SK-N-SH (cell line): Measurements from ENCODE around the gene C14orf119. TPM values are rescaled to one million over a fixed set of nuclear protein-coding genes. Genes with fewer than 3 reads are reported as not detected.

Experiments used
- CTCF ChIA-PET: fragments of 300-600, 350-600 bp; formaldehyde crosslinking; extraction: SDS; loops from one replicate; lab custom pipeline; 2021; lab: Yijun Ruan, JAX
- POLR2A ChIA-PET: fragments of 350-600 bp; sonication (Branson Sonifier 250); formaldehyde crosslinking; extraction: SDS; loops from one replicate; lab custom pipeline; 2020; ENCODE audit warnings: antibody characterized with exemption, inconsistent platforms; lab: Yijun Ruan, JAX
- DNase-seq: peaks from one replicate; pipeline ENCODE4 v3.0.0; 2012
- H2AFZ ChIP-seq: fragments of 200-600 bp; sonication (generic); 2 replicates; pipeline ENCODE4 v1.8.1; 2016; ENCODE audit warnings: antibody characterized with exemption, mild to moderate bottlenecking, low read depth
- H3F3A ChIP-seq: fragments of 200-600 bp; sonication (generic); replicated peaks from 2 replicates; pipeline ENCODE3; 2016; ENCODE audit warnings: antibody characterized with exemption, mild to moderate bottlenecking; ENCODE audit not compliant: insufficient read depth
- H3K27ac ChIP-seq, 2 experiments: fragments of 200-500 bp in 1 of 2; fragments of 200-600 bp in 1 of 2; sonication (Bioruptor generic) in 1 of 2; sonication (generic), shearing (Covaris generic) in 1 of 2; 2 replicates each; pipeline versions ENCODE4 v1.5.1 to v1.6.1; 2014 to 2016; ENCODE audit warnings: low read depth in 2 of 2, inconsistent platforms in 1 of 2, low read length in 1 of 2, mild to moderate bottlenecking in 1 of 2, mixed read lengths in 1 of 2
- H3K27me3 ChIP-seq: fragments of 200-600 bp; sonication (generic), shearing (Covaris generic); 2 replicates; pipeline ENCODE4 v1.6.1; 2016; ENCODE audit warnings: mixed run types; ENCODE audit not compliant: insufficient read depth
- H3K36me3 ChIP-seq, 2 experiments: fragments of 200-500 bp in 1 of 2; fragments of 200-600 bp in 1 of 2; sonication (Bioruptor generic) in 1 of 2; sonication (generic) in 1 of 2; replicated peaks in 1 of 2; 2 replicates each; pipeline versions ENCODE3 to v1.5.1; 2014 to 2016; ENCODE audit warnings: low read length in 1 of 2, mild to moderate bottlenecking in 1 of 2; ENCODE audit not compliant: insufficient read depth in 2 of 2, control insufficient read depth in 1 of 2
- H3K4me1 ChIP-seq, 2 experiments: fragments of 200-500 bp in 1 of 2; fragments of 200-600 bp in 1 of 2; sonication (Bioruptor generic) in 1 of 2; sonication (generic), shearing (Covaris generic) in 1 of 2; 2 replicates each; pipeline versions ENCODE4 v1.5.1 to v1.6.1; 2014 to 2016; ENCODE audit warnings: low read depth in 1 of 2, low read length in 1 of 2, mixed run types in 1 of 2; ENCODE audit not compliant: insufficient read depth in 2 of 2, control insufficient read depth in 1 of 2
- H3K4me2 ChIP-seq: fragments of 200-600 bp; sonication (generic), shearing (Covaris generic); 2 replicates; pipeline ENCODE4 v1.6.1; 2017; ENCODE audit warnings: mixed run types
- H3K4me3 ChIP-seq, 2 experiments: fragments of 200-500 bp in 1 of 2; fragments of 200-600 bp in 1 of 2; sonication (Bioruptor generic) in 1 of 2; sonication (generic), shearing (Covaris generic) in 1 of 2; 2 replicates each; pipeline versions ENCODE4 v1.5.1 to v1.8.1; 2014 to 2016; ENCODE audit warnings: low read depth in 2 of 2, inconsistent platforms in 1 of 2, low read length in 1 of 2, mild to moderate bottlenecking in 1 of 2, mixed read lengths in 1 of 2, moderate library complexity in 1 of 2
- H3K79me2 ChIP-seq: fragments of 200-600 bp; sonication (generic); 2 replicates; pipeline ENCODE4 v1.8.1; 2017; ENCODE audit warnings: mild to moderate bottlenecking; ENCODE audit not compliant: insufficient read depth
- H3K9ac ChIP-seq: fragments of 200-600 bp; sonication (generic); 2 replicates; pipeline ENCODE4 v1.6.1; 2017; ENCODE audit warnings: mixed run types
- H3K9me2 ChIP-seq: fragments of 200-600 bp; sonication (generic); 2 replicates; pipeline ENCODE4 v1.6.1; 2017; ENCODE audit warnings: mixed run types
- H3K9me3 ChIP-seq: fragments of 200-600 bp; sonication (generic); 2 replicates; pipeline ENCODE4 v1.6.1; 2017; ENCODE audit warnings: mixed run types, mild to moderate bottlenecking, moderate library complexity
- H4K20me1 ChIP-seq: fragments of 200-600 bp; sonication (generic); 2 replicates; pipeline ENCODE4 v1.6.1; 2017; ENCODE audit warnings: mild to moderate bottlenecking, mixed run types; ENCODE audit not compliant: insufficient read depth
- CHD2 ChIP-seq: fragments of 150-350 bp; IDR thresholded peaks from 2 replicates; pipeline ENCODE4 v1.6.1; 2018; ENCODE audit warnings: low read length; ENCODE audit not compliant: partially characterized antibody
- EZH2phosphoT487 ChIP-seq: fragments of 200-600 bp; sonication (generic); IDR thresholded peaks from 2 replicates; pipeline ENCODE4 v1.6.1; 2017; ENCODE audit warnings: low read depth, mixed run types, mild to moderate bottlenecking, antibody characterized with exemption, moderate library complexity, borderline replicate concordance
- FOXJ3 ChIP-seq: sonication (generic); formaldehyde crosslinking; IDR thresholded peaks from 2 replicates; pipeline ENCODE4 v1.5.1; 2020; ENCODE audit warnings: mild to moderate bottlenecking, missing genetic modification reagents
- FOXM1 ChIP-seq: IDR thresholded peaks from 2 replicates; pipeline ENCODE4 v1.4.0; 2012; ENCODE audit warnings: low read depth, mild to moderate bottlenecking
- NFIC ChIP-seq: IDR thresholded peaks from 2 replicates; pipeline ENCODE4 v1.4.0; 2012; ENCODE audit warnings: borderline replicate concordance
- PBX3 ChIP-seq: IDR thresholded peaks from 2 replicates; pipeline ENCODE4; 2012
- RCOR1 ChIP-seq: fragments of 150-350 bp; IDR thresholded peaks from 2 replicates; pipeline ENCODE4 v1.6.1; 2017; ENCODE audit warnings: antibody characterized with exemption, low read length
- RFX5 ChIP-seq: IDR thresholded peaks from 2 replicates; pipeline ENCODE4 v1.6.1; 2012; ENCODE audit warnings: mild to moderate bottlenecking, improper control_type of control experiment, low read length
- RXRA ChIP-seq: IDR thresholded peaks from 2 replicates; pipeline ENCODE4 v1.4.0; 2012; ENCODE audit warnings: low read depth, mild to moderate bottlenecking, borderline replicate concordance
- SMC3 ChIP-seq: IDR thresholded peaks from 2 replicates; pipeline ENCODE4 v1.6.1; 2012; ENCODE audit warnings: low read depth, low read length, improper control_type of control experiment
- TCF12 ChIP-seq: IDR thresholded peaks from 2 replicates; pipeline ENCODE4 v1.4.0; 2012
- TEAD4 ChIP-seq: IDR thresholded peaks from 2 replicates; pipeline ENCODE4 v1.4.0; 2012; ENCODE audit warnings: mild to moderate bottlenecking, borderline replicate concordance; ENCODE audit not compliant: insufficient read depth
- WGBS: methylation state at CpG from one replicate; pipeline ENCODE4 v1.1.6; 2017; ENCODE audit warnings: low lambda C conversion rate; 5-methylcytosine and 5-hydroxymethylcytosine counted together
- polyA plus RNA-seq, 3 experiments: library from polyadenylated mRNA; depleted of rRNA; stranded (reverse); fragments of >200 nt; gene quantifications; 2 replicates each; pipeline ENCODE4 v1.2.3, GENCODE V29; 2012
- TF ChIP-seq, protein P1 (sequence below): fragments of 150-350 bp; IDR thresholded peaks from 2 replicates; pipeline ENCODE4 v1.6.1; 2016; ENCODE audit warnings: mild to moderate bottlenecking, low read depth, low read length
- TF ChIP-seq, protein P2 (sequence below): IDR thresholded peaks from 2 replicates; pipeline ENCODE4 v1.4.0; 2012; ENCODE audit warnings: low read depth
- TF ChIP-seq, protein P3 (sequence below): IDR thresholded peaks from 2 replicates; pipeline ENCODE4 v1.4.0; 2012; ENCODE audit warnings: low read depth, borderline replicate concordance
- TF ChIP-seq, protein P4 (sequence below): IDR thresholded peaks from 2 replicates; pipeline ENCODE4 v1.4.0; 2012; ENCODE audit warnings: low read depth, borderline replicate concordance
- TF ChIP-seq, protein P5 (sequence below): IDR thresholded peaks from 2 replicates; pipeline ENCODE4 v1.6.1; 2012; ENCODE audit warnings: mild to moderate bottlenecking, low read depth, low read length, moderate library complexity

C14orf119 gene
- polyA plus RNA-seq, 1 of the 3 experiments (the other 2 are of a cell fraction), result 55.2 TPM

DNA sequence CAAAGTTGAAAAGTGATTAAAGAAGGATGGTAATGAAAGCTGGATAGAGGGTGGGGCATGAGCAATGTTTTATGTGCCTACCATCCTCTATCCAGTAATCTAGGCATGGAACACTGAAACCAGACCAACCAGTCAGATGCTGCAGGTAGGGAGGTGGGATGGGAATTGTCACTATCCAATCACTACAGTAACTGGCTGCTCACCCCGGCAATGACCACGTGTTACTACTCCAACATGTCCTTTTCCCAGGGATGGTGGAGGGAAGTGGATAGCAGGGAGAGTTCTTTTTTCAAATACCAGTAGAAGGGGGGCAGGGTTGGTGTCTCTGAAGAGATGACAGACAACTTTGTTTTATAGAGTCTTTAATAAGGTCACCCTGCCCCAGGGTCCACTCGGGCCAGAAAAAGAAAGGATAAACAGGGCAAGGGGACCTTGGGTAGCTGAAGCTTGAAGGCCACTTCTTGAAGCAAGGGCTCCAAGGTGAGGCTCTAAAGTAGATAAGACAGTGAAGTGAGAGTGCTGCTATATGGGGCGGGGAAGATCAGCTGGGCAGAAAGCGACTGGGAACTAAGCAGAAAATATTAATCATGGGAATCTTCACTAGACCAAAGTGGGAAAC is 23.3 kb upstream of the C14orf119 start:
- peak overlapping the region; percentile 91; the same call in 1 of the 2 replicates for H3K9ac ChIP-seq
- H3K4me1 ChIP-seq, result peaks cover 20 to 35% of the 10 kb centered on the region in 2 experiments
- peak overlapping the region; percentile 68 to 87 for H3K27ac ChIP-seq
- peaks cover 51 to 59% of the 10 kb centered on the region in 2 experiments for H3K36me3 ChIP-seq
- DNase-seq, result no peak
- TF ChIP-seq, protein P1, sequence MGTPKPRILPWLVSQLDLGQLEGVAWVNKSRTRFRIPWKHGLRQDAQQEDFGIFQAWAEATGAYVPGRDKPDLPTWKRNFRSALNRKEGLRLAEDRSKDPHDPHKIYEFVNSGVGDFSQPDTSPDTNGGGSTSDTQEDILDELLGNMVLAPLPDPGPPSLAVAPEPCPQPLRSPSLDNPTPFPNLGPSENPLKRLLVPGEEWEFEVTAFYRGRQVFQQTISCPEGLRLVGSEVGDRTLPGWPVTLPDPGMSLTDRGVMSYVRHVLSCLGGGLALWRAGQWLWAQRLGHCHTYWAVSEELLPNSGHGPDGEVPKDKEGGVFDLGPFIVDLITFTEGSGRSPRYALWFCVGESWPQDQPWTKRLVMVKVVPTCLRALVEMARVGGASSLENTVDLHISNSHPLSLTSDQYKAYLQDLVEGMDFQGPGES, result no peak
- no peak for TF ChIP-seq NFIC
- TF ChIP-seq RFX5, result no peak
- no peak for TF ChIP-seq RCOR1
- no peak for TF ChIP-seq TCF12
- no peak for TF ChIP-seq PBX3
- no peak for TF ChIP-seq FOXM1
- no peak for TF ChIP-seq TEAD4
- no peak for TF ChIP-seq FOXJ3
- no peak for TF ChIP-seq SMC3
- TF ChIP-seq CHD2, result no peak
- no peak for TF ChIP-seq EZH2phosphoT487
- TF ChIP-seq RXRA, result no peak
- TF ChIP-seq, protein P2, sequence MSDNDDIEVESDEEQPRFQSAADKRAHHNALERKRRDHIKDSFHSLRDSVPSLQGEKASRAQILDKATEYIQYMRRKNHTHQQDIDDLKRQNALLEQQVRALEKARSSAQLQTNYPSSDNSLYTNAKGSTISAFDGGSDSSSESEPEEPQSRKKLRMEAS, result no peak
- TF ChIP-seq, protein P3, sequence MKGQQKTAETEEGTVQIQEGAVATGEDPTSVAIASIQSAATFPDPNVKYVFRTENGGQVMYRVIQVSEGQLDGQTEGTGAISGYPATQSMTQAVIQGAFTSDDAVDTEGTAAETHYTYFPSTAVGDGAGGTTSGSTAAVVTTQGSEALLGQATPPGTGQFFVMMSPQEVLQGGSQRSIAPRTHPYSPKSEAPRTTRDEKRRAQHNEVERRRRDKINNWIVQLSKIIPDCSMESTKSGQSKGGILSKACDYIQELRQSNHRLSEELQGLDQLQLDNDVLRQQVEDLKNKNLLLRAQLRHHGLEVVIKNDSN, result no peak
- TF ChIP-seq, protein P4, sequence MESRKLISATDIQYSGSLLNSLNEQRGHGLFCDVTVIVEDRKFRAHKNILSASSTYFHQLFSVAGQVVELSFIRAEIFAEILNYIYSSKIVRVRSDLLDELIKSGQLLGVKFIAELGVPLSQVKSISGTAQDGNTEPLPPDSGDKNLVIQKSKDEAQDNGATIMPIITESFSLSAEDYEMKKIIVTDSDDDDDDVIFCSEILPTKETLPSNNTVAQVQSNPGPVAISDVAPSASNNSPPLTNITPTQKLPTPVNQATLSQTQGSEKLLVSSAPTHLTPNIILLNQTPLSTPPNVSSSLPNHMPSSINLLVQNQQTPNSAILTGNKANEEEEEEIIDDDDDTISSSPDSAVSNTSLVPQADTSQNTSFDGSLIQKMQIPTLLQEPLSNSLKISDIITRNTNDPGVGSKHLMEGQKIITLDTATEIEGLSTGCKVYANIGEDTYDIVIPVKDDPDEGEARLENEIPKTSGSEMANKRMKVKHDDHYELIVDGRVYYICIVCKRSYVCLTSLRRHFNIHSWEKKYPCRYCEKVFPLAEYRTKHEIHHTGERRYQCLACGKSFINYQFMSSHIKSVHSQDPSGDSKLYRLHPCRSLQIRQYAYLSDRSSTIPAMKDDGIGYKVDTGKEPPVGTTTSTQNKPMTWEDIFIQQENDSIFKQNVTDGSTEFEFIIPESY, result no peak
- TF ChIP-seq, protein P5, sequence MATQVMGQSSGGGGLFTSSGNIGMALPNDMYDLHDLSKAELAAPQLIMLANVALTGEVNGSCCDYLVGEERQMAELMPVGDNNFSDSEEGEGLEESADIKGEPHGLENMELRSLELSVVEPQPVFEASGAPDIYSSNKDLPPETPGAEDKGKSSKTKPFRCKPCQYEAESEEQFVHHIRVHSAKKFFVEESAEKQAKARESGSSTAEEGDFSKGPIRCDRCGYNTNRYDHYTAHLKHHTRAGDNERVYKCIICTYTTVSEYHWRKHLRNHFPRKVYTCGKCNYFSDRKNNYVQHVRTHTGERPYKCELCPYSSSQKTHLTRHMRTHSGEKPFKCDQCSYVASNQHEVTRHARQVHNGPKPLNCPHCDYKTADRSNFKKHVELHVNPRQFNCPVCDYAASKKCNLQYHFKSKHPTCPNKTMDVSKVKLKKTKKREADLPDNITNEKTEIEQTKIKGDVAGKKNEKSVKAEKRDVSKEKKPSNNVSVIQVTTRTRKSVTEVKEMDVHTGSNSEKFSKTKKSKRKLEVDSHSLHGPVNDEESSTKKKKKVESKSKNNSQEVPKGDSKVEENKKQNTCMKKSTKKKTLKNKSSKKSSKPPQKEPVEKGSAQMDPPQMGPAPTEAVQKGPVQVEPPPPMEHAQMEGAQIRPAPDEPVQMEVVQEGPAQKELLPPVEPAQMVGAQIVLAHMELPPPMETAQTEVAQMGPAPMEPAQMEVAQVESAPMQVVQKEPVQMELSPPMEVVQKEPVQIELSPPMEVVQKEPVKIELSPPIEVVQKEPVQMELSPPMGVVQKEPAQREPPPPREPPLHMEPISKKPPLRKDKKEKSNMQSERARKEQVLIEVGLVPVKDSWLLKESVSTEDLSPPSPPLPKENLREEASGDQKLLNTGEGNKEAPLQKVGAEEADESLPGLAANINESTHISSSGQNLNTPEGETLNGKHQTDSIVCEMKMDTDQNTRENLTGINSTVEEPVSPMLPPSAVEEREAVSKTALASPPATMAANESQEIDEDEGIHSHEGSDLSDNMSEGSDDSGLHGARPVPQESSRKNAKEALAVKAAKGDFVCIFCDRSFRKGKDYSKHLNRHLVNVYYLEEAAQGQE, result no peak
- peaks cover 21% of the 10 kb centered on the region for H4K20me1 ChIP-seq
- H3K9me3 ChIP-seq, result no peaks in the 10 kb centered on the region
- POLR2A ChIA-PET, result interaction anchor here (0.6 to 1.4 kb wide), 7 partner anchors 9 to 1200 kb away, joined by 3 to 7 read pairs (median 4); partner anchors contain the start of genes ACIN1 and C14orf119
- WGBS, result 47% methylated on average over 5 of the region's 5 CpGs
- no peak overlapping the region for H2AFZ ChIP-seq
- peak overlapping the region; percentile 95; the same call in 1 of the 2 replicates for H3K4me2 ChIP-seq
- H3F3A ChIP-seq, result peaks cover 32% of the 10 kb centered on the region
- peak overlapping the region in 1 of 2 experiments; percentile 63; a peak in 2 of 4 replicates for H3K4me3 ChIP-seq
- no peaks in the 10 kb centered on the region for H3K9me2 ChIP-seq
- CTCF ChIA-PET, result interaction anchor here (0.7 to 7.7 kb wide), 13 partner anchors 9 to 142 kb away, joined by 3 to 152 read pairs (median 9); partner anchors contain the start of genes ACIN1, C14orf119, CDH24 and PRMT5
- H3K27me3 ChIP-seq, result no peaks in the 10 kb centered on the region
- H3K79me2 ChIP-seq, result peaks cover 71% of the 10 kb centered on the region
